HG03521 (cell line): Measurements from ENCODE around the gene MEGF6.

Experiments used
- ATAC-seq: cut with Tn5 transposase; IDR thresholded peaks from one replicate; pipeline ENCODE4 v1.9.1; 2021; ENCODE audit warnings: mild to moderate bottlenecking, moderate library complexity; ENCODE audit not compliant: unreplicated experiment

The MEGF6 gene

DNA sequence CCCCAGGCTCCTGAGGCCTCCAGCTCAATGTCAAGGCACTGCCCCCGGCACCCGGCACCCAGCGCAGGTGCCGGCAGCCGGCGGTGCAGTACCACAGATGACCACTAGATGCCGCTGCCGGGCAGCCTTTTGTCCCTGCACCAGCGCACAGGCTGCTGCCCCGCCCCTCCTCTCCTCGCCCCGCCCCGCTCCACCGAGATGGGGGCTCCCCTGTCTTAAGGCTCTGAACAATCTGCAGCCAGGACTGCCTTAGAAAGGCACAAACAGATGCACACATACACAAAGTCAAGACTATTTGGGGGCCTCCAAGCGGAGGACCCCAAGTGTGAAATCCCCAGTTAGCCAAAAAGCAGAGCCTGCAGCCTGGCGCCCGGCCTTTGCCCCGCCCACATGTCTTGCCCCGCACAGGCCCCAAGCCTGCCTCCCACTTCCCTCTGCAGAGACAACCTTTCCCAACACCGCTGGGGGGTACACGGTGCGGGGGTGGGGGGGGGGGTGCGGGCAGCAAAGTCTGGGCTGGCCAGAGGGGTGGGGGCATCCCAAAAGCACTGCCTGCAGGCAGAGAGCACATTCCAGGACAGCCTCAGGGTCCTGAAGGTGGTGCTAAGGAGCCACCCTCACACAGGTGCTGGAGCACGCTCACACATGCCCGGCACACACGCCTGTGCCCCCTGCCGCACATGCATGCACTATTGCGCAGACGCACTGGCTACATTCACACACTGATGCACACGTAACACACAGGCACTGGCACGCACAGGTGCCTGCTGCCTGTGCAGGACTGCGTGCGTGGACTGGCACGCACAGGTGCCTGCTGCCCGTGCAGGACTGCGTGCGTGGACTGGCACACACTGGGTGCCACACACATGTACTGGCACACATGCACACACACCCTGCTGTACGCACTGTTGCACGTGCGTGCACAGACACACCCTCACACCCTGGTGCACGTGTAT lies 119.7 kb downstream of the MEGF6 start:
- no peak for ATAC-seq

DNA sequence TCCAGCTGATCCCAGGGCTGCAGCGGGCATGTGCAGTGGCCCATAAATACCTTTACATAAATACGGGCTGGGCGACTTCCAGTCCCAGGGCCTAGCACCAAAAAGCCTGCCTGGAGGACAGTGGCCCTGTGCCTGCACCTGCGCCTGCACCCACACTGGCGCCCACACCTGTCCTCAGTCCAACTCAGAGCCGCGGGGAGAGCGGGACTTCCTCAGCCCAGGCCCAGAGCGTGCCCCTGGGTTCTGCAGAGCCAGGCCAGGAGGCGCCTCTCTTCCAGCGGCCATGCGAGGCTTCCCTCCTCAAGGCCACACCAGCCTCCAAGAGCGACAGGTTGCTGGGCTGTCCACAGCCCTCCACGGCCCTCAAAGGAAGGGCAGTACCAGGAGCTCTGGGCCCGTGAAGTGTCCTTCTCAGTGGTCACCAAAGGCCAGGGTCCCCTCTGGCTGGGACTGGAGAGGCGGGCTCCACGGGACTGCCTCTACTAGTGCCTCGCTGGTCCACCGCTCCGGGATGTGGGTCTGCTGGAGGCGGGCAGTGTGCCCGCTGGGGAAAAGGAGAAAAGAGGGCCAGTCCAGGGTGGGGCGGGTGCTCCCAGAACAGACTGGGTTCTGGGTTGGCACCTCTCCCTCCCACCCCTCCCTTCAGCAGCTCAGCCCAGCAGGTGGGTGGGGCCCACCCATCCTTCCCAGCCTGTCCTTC lies 121.1 kb downstream of the MEGF6 start:
- ATAC-seq, result no peak

DNA sequence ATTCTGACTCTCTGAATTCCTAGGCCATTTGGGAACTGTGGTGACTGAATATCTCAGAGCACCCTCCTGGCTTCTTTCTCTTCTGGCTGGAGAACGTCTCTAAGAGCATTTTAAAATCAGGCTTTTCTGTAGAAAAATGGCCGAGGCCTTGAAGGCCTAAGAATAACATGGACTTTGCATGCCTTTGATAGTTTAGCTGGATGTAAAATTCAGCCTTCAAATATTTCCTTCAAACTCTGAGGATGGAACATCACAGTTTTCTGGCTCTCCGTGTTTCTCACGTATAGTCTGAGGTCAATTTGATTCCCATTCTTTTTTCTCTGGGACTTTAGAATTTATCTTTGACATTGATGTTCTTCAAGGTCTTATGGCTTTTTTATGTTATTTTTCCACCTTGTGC lies 122.9 kb downstream of the MEGF6 start:
- ATAC-seq, result no peak

DNA sequence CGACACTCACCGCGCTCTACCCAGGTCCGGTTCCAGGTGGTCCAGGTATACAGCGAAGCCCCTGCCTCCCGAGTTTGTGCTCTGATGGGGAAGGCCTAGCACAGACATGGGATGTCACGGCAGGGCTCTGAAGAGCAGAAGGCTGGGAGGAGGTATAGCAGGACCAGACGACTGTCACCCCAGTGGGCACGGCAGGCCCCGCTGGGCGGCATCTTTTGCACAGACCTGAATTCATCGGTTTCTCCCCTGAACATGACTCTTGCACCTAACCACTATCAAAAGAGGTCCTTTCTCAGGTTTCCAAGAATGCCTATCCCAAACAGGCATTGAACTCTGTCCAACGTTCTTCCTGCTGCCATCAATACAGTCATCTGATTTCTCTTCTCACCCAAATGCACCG lies 126.3 kb downstream of the MEGF6 start:
- ATAC-seq, result no peak

DNA sequence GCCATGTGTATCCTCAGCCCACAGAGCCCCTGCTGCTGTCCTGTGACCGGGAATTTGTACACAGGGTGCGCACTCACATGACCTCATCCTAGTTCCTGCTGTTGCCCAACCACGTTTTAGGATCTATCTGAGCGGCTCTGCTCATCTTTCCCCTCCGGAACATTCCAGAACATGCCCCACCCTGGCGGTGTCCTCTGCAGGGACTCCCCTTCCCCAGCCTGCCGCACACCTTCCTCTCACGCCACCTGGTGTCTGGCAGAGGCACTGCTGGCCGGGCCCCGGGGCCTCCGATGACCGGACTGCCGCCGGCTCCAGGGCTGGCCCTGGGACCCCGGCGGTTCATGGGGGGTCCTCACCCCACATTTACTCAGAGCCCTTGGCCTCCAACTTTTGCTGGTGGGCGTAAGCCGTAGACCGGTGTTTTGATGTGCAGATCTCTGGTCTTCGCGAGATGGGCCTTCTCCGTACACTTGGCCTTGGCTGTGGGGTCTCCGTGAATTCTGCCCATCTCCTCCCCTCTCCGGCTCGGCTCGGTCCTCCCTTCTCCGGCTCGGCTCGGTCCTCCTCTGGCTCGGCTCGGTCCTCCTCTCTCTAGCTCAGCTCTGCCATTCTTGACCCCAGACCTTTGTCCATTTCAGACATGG lies 127.4 kb downstream of the MEGF6 start:
- ATAC-seq, result no peak

DNA sequence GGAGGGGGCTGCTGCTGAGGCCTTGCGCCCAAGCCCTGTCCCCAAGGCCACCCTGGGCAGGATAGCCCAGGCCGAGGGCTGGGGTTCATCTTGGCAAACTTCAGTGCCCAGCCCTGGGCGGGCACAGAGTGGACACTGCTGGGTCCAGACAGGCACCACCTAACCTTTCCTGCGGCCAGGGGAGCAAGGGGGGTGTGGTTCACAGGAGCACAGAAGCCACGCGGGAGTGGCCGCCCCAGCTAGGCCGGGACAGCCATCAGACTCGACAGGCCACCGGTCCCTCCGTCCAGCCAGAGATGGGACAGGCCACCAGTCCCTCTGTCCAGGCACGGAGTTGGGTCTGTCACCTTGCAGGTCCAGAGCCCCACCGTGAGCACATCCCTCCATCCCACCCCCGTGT lies 127.9 kb downstream of the MEGF6 start:
- no peak for ATAC-seq

DNA sequence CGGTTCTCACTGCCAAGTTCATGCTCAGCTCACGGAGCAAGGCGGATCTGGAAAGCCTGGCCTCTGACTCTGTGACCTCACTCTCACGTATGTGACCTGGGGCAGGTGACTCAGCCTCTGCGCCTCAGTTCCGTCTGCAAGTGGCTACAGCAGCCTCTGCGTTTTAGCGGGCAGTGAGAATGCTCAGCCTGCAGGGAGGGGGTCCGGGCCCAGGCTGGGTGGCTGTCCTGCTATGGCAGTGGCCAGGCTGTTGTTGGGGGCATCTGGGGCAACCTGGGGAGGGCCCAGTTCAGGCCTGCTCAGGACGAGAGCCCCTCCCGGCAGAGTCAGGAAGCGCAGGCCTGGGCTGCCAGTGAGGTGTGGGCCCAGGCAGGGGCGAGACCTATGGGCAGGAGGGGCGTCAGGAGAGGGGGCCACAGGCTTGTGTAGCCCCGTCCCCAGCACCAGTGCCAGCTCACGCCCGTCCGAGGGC lies 128.9 kb downstream of the MEGF6 start:
- ATAC-seq, result no peak

DNA sequence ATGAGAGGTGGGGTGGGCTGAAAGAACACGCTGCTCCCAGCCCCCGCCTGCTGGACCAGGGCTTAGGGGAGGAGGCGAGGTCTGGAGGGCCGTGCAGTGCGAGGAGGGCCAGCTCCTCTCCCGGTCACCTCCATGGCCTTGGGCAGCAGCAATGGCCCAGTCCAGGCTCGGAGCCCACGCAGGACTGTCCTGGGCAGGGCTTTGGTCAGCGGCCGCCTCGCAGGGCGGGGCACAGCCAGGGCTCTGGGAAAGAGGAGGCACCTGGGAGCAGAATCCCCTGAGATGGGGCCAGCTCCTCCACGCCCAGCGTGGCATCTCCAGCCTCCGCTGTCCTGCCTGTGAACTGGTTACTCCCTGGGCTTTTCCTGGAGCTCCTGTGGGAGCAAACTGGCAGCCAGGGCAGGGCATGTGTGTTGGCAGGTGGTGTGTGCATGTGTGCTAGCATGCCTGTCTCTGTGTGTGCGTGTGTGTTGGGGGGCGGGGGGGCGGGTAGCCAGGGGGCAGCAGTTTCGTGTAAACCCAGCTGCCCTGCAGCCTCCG lies 129.4 kb downstream of the MEGF6 start:
- no peak for ATAC-seq

DNA sequence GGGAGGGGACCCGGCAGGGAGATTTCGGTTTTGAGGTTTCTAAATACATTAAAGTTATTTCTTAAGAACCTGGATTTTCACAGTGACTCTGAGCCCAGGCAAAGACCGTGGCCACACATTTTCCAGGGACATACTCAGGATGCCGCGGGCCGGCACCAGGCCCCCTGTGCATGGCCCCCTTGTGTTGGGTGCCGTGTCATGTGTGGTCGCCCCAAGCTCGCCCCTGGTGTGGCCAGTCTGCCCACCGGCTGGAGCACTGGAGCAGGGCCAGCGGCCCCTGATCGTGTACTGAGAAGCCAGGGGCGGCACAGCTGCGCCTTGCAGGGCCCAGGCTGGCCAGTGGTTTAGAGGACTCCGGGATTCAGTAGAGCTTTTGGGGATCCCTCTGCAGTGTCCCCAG lies 130.3 kb downstream of the MEGF6 start:
- ATAC-seq, result no peak

DNA sequence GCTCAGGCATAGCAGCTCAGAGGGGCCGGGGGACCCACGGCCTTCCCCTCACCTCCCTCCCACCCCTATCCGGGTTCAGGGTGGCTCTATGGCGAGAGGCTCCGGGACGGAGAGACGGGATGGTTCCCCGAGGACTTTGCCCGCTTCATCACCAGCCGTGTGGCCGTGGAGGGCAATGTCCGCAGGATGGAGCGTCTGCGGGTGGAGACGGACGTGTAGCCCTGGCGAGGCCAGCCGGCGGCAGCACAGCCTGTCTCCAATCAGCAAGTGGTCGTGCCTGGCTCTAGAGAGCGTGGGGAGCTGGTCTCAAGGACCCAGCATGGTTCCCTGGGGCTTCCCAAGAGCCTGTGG lies 131.0 kb downstream of the MEGF6 start:
- ATAC-seq, result no peak

DNA sequence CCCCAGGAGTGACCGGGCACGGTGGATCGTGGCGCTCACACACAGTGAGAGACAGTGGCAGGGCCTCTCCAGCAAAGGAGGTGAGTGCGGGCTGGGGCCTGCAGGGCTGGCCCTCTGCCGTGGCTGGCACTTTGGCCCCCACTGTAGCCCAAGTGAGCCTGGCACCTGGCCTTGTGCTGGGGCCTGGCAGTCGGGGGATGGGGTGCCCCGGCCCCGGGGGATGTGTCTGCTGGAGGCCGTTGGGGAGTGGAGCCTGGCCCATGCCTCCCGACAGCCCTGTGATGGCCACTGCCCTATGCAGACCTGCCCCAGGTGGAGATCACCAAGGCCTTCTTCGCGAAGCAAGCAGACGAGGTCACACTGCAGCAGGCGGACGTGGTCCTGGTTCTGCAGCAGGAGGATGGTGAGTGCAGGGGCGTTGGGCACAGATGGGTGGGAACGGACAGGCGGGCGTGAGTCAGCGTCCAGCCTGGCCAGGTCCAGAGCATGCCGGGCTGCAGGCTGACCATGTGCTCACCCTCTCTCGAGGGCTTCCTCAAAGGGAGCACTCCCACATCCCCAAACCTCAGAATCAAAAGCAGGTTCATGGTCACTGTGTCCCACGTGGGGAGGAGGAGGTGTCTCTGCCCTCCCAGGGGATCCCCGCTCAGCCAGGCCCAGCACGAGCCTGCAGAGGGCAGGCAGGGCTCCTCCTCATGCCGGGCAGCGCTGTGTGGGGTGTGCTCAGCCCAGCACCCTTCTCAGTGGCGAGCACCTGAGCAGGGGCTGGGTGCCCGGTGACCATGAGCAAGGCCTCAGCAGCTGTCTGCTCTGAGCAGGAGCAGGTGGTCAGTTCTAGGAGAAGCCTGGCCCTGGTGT lies 131.6 kb downstream of the MEGF6 start:
- no peak for ATAC-seq

DNA sequence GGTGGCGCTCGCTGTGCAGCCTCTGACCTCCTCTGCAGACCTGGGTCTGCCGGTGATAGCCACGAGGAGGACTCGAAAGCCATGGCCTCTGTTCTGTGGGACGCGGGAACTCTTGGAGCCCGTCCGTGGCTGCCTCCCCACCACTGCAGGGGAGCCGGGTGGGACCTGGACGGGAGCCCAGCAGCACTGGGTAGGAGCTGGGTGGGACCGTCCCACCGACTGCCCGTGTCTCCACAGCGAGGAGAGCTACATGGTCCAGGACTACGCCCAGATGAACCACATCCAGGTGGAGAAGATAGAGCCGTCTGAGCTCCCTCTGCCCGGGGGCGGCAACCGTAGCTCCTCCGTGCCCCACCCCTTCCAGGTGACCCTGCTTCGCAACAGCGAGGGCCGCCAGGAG lies 133.1 kb downstream of the MEGF6 start:
- ATAC-seq, result no peak

DNA sequence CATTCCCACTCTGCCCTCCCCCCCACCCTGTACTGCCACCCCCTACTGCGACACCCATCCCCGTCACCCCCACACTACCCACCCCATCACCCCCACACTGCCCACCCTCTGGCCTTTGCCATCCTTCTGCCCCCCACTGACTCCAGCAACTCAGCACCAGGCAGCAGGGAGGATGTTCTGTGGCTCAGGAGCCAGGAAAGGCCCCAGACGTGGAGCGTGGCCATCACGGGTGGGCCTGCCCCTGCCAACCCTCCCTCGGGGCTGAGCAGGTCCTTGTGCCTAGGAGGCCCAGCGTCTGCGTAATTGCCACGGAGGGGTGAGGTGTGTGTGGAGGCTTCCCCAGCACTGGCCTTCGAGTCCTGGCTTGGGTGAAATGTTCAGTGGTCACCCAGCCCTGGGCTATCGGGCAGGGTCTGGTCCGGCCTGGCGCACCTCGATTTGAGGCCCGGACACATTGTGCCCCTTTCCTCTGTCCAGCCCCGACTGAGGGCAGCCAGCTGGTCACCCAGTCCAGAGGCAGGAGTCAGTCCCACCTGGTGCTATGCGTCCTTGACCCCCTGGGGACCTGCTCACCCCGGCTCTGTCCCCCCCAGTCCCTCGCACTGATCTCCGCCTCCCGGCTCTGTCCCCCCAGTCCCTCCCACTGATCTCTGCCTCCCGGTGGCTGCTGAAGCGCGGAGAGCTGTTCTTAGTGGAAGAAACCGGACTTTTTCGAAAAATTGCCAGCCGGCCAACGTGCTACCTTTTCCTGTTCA lies 133.9 kb downstream of the MEGF6 start:
- ATAC-seq, result no peak

DNA sequence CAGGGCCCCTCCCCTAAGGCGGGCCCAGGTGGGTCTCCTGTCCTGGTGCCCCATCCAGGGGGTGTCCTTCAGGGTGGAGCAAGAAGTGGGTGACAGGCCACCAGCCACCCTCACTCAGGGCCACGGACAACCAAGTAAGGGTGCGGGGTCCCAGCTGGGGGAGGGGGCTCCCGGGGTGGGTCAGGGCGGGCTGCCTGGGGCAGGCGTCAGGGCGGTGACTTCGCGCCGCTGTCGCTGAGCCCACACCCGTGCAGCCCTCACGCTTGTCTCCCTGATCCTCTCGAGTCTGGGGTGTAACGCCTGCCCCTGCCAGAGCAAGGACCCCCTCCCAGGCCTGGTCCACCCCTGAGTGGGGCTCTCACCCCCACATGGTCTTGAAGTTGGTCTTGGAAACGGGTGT lies 134.6 kb downstream of the MEGF6 start:
- no peak for ATAC-seq

DNA sequence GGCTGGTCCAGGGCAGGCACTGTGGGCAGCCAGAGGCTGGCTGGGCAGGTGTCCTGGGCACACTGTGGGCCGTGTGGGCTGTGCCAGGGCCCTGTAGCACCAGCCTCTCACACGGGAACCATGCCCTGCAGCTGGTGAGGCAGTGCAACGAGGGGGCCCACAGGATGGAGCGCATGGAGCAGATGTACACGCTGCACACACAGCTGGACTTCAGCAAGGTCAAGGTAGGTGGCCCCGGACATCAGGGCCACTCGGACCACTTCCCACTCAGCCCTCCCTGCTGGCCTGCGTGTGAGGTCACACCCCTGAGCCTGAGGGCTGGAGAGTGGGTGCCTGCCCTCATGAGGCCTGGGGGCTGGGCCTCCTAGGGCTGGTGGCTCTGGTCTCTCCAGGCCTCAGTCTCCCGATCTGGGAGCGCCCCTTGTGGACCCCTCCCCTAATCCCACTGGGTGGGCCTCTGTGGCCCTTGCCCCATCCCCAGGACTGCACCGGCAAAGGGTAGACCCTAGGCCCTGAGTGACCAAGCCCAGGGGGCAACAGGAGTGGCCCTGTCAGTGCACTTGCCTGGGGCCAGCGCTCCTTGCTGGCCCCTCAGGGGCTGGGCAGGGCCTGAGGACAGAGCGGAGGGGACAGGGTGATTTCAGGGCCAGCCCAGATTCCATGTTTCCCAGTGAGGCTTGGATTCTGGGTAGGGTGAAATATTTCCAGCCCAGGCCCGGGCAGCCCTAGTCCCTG lies 135.3 kb downstream of the MEGF6 start:
- no peak for ATAC-seq

DNA sequence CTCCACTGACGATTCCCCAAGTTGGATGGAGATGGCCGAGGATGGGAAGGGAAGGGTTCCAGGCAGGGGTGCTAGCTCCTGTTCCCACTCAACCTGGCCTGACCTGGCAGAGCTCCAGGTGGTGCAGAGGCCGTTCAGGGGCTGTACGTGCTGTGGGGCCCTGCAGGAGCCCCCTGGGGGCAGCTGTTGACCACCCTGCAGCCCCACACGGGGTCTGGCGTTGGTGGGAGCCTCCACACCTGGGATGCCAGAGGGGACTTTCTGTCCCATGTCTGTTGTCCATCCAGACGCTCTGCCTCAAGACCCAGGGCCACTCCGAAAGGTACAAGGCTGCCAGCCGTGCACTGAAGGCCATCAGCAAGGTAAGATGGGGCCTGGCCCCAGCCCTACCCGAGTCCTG lies 136.9 kb downstream of the MEGF6 start:
- no peak for ATAC-seq

DNA sequence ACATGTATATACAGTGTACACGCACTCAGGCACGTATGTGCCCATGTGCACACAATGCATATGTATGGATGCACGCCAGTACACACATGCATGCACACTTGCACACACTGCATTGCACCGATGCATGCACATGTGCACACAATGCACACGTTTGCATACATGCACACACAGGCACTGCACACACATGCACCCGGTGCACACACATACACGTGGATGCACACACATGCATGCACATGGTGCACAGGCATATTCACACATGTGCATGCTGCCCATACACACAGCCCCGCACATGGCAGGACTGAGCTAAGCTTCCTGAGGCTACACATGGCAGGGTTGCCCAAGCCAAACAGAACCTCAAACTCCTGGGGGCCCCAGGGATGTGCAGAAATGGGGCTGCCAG lies 137.3 kb downstream of the MEGF6 start:
- ATAC-seq, result no peak

DNA sequence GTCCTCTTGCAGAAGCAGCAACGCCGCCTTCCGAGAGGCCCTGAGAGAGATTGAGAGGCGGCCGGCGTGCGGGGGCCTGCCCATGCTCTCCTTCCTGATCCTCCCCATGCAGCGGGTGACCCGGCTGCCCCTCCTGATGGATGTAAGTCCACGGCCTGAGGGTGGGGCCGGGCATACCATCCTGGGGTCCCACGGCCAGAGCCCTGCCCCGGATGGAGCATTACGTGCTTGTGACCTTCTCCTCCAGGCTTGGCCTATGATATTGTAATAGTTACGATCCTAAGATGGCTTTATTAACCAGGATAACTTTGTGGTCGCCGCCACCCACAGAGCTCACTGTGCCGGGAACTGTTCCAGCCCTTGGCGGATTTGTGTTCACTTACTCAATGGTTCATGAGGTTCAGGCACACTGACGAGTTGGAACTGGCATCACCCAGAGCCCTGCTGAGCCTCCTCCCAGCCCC lies 137.9 kb downstream of the MEGF6 start:
- ATAC-seq, result no peak

DNA sequence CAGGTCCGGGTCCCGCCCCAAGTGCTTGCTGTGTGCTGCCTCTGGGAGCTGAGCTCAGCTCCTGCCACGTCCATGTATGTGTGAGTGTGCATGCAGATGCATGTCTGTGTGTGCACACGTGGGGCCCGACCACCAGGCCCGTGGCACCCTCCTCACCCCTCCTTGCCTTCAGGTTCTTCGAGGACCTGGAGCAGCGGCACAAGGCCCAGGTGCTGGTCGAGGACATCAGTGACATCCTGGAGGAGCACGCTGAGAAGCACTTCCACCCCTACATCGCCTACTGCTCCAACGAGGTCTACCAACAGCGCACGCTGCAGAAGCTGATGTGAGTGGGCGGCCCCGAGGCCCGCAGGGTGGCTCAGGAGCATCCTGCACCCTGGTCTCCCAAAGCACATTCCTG lies 138.4 kb downstream of the MEGF6 start:
- no peak for ATAC-seq
